Fibroblast of pulmonary artery (primary cell): ENCODE data around the gene SPATA12.

ENCODE experiments used
- DNase-seq: peaks from one replicate; pipeline ENCODE4 v3.0.0-alpha.2; 2010; ENCODE audit warnings: low read depth
- H3K4me3 ChIP-seq: replicated peaks from 2 replicates; pipeline ENCODE4 v1.5.1; 2011; ENCODE audit warnings: low read depth, mild to moderate bottlenecking, control low read depth, low read length, moderate library complexity
- CTCF ChIP-seq: IDR thresholded peaks from 2 replicates; pipeline ENCODE4 v1.5.1; 2011; ENCODE audit warnings: mild to moderate bottlenecking, control low read depth, low read length, inconsistent platforms; ENCODE audit errors: missing control alignments

The SPATA12 gene

GRCh38 chr3:57105585-57105984 is 45.1 kb downstream of the SPATA12 start:
- no peak for TF ChIP-seq CTCF
- DNase-seq: no peak
- H3K4me3 ChIP-seq: no peak overlapping the region

- DNase-seq: no peak
- TF ChIP-seq CTCF: no peak
- H3K4me3 ChIP-seq: no peak overlapping the region
Measured at GRCh38 chr3:57108684-57109083, 48.2 kb downstream of the SPATA12 start.

GRCh38 chr3:57109437-57110199 is 49.2 kb downstream of the SPATA12 start:
- no peak for DNase-seq
- no peak overlapping the region for H3K4me3 ChIP-seq
- TF ChIP-seq CTCF: no peak

GRCh38 chr3:57110214-57110613 is 49.8 kb downstream of the SPATA12 start:
- no peak for TF ChIP-seq CTCF
- no peak for DNase-seq
- H3K4me3 ChIP-seq: no peak overlapping the region

- H3K4me3 ChIP-seq: no peak overlapping the region
- no peak for TF ChIP-seq CTCF
- no peak for DNase-seq
Measured at GRCh38 chr3:57110798-57111197, 50.3 kb downstream of the SPATA12 start.

- TF ChIP-seq CTCF: peak; percentile 36
- peak; percentile 10 for DNase-seq
- no peak overlapping the region for H3K4me3 ChIP-seq
Measured at GRCh38 chr3:57112206-57112605, 51.7 kb downstream of the SPATA12 start.

- no peak for DNase-seq
- no peak for TF ChIP-seq CTCF
- no peak overlapping the region for H3K4me3 ChIP-seq
Measured at GRCh38 chr3:57116501-57116900, 56.0 kb downstream of the SPATA12 start.
